Karpas-422 (cell line): ENCODE measurements around the gene SPR. TPM values are rescaled to one million over a fixed set of nuclear protein-coding genes. Genes with fewer than 3 reads are reported as not detected.
A peak's percentile ranks its signal among the peaks of the same experiment; 100 is the strongest.

Source experiments
- DNase-seq: peaks from one replicate; pipeline ENCODE4 v3.0.0-alpha.2; 2015
- H2AFZ ChIP-seq: fragments of 200-600 bp; sonication (generic); 2 replicates; pipeline ENCODE4 v1.6.1; 2014; ENCODE audit warnings: antibody characterized with exemption, low read length, mixed read lengths
- H3K27ac ChIP-seq: fragments of 200-600 bp; sonication (generic); 2 replicates; pipeline ENCODE4 v1.5.1; 2014; ENCODE audit warnings: mild to moderate bottlenecking, low read length, moderate library complexity
- H3K27me3 ChIP-seq: fragments of 200-600 bp; sonication (generic); 2 replicates; pipeline ENCODE4 v1.6.1; 2014; ENCODE audit warnings: low read length, mixed read lengths
- H3K36me3 ChIP-seq: fragments of 200-600 bp; sonication (generic); 2 replicates; pipeline ENCODE4 v1.6.1; 2014; ENCODE audit warnings: low read length, mixed read lengths; ENCODE audit not compliant: insufficient read depth
- H3K4me1 ChIP-seq: fragments of 200-600 bp; sonication (generic); 2 replicates; pipeline ENCODE4 v1.6.1; 2014; ENCODE audit warnings: mild to moderate bottlenecking, low read length, mixed read lengths
- H3K4me2 ChIP-seq: fragments of 200-600 bp; sonication (generic); 2 replicates; pipeline ENCODE4 v1.6.1; 2014; ENCODE audit warnings: low read length, low read depth, mild to moderate bottlenecking; ENCODE audit not compliant: poor library complexity, severe bottlenecking
- H3K4me3 ChIP-seq: fragments of 200-600 bp; sonication (generic); 2 replicates; pipeline ENCODE4 v1.5.1; 2014; ENCODE audit warnings: mild to moderate bottlenecking, antibody characterized with exemption, low read length, mixed read lengths
- H3K79me2 ChIP-seq: fragments of 200-600 bp; sonication (generic); 2 replicates; pipeline ENCODE4 v1.6.1; 2014; ENCODE audit warnings: mild to moderate bottlenecking, low read length, mixed read lengths
- H3K9ac ChIP-seq: fragments of 200-600 bp; sonication (generic); 2 replicates; pipeline ENCODE4 v1.6.0; 2014; ENCODE audit warnings: low read length
- H3K9me2 ChIP-seq: fragments of 200-600 bp; sonication (generic), shearing (Covaris generic); replicated peaks from 2 replicates; pipeline ENCODE4 v1.6.0; 2014; ENCODE audit warnings: mild to moderate bottlenecking, low read length, moderate library complexity; ENCODE audit not compliant: insufficient read depth
- H3K9me3 ChIP-seq: fragments of 300-700, 200-600 bp; sonication (generic); 2 replicates; pipeline ENCODE4 v1.6.1; 2014; ENCODE audit warnings: low read length, mixed read lengths
- H4K20me1 ChIP-seq: fragments of 200-600 bp; sonication (generic); 2 replicates; pipeline ENCODE4 v1.6.1; 2014; ENCODE audit warnings: mild to moderate bottlenecking, antibody characterized with exemption, low read length, low read depth; ENCODE audit not compliant: insufficient read depth
- total RNA-seq: library from RNA; depleted of rRNA; stranded (reverse); fragments of >200 nt; shearing (Covaris generic); gene quantifications from 2 replicates; pipeline ENCODE4 v1.2.3, GENCODE V29; 2014; ENCODE audit warnings: low replicate concordance; rRNA removed

SPR gene
- total RNA-seq: 1.6 TPM in 1 of 2 replicates, not detected in the other

- H3K79me2 ChIP-seq: no peaks in the 10 kb centered on the region
- DNase-seq: peak; percentile 63
- peak within 1 kb of the TSS; percentile 7; the same call in 1 of the 2 replicates for H3K4me3 ChIP-seq
- no peak within 1 kb of the TSS for H2AFZ ChIP-seq
- H3K9ac ChIP-seq: no peak within 1 kb of the TSS
- H3K27me3 ChIP-seq: no peaks in the 10 kb centered on the region
- no peak within 1 kb of the TSS for H3K27ac ChIP-seq
- no peaks in the 10 kb centered on the region for H4K20me1 ChIP-seq
- H3K9me3 ChIP-seq: no peaks in the 10 kb centered on the region
- H3K36me3 ChIP-seq: no peaks in the 10 kb centered on the region
- peak within 1 kb of the TSS; percentile 31 for H3K4me2 ChIP-seq
- H3K4me1 ChIP-seq: no peaks in the 10 kb centered on the region; the same call in 1 of the 2 replicates
- no peaks in the 10 kb centered on the region for H3K9me2 ChIP-seq
Measured at GRCh38 chr2:72887032-72887739, at the start of gene SPR. SPR (plus strand) TSS chr2:72887408; CDS start chr2:72887433, 25 bp downstream.

DNA sequence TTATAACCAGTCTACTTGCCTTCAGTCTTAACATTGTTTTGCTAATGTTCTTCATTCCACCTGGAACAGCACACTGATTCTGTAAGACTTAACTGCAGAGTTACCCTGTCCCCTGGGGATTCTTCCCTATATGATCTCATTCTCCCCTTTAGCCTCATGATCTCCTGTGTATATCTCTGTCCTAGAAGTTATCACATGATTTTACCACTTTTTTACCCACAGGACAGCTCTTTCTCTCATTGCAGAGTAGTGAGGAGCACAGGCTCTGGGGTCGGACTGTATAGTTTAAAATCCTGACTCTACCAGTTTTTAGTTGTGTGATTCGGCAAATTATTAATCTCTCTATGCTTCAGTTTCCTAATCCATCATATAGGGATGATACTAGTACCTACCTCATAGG, 47.1 kb upstream of the SPR start:
- no peaks in the 10 kb centered on the region for H4K20me1 ChIP-seq
- H3K4me2 ChIP-seq: no peak overlapping the region
- H3K4me1 ChIP-seq: no peaks in the 10 kb centered on the region
- no peak overlapping the region for H2AFZ ChIP-seq
- no peaks in the 10 kb centered on the region for H3K9me3 ChIP-seq
- H3K79me2 ChIP-seq: no peaks in the 10 kb centered on the region
- DNase-seq: no peak
- no peaks in the 10 kb centered on the region for H3K36me3 ChIP-seq
- no peak overlapping the region for H3K27ac ChIP-seq
- no peaks in the 10 kb centered on the region for H3K27me3 ChIP-seq
- no peak overlapping the region for H3K9ac ChIP-seq
- no peak overlapping the region for H3K4me3 ChIP-seq
- no peaks in the 10 kb centered on the region for H3K9me2 ChIP-seq

DNA sequence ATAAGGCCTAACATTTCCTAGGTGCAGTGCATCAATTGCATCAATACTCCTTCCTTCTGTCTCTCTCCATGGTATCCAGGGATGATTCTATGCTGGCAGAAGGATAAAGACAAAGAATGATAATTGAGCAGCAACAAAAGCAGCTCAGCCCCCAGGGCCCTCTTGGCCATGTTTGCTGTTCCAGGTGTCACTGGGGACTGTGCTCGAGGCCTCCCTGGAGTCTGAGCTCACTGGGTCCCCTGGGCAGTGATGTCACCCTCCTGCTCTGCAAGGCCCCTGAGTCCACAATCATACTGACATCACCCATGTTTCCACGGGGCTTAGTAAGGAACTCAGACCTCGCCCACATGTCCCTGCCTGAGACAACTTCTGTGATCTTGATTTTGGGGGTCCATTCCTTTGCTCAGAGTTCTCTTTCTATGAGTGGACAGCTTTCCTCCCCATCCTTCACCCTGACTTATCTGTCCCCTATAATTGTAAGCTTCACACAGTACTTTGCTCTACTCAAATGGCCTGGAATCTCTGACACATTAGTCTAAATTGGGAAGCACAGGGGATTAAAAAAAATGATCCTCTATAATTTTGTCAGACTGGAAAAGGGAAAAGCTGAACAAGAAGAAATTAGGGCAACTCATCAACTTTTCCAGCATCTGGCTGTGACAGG, 45.6 kb upstream of the SPR start:
- no peak for DNase-seq
- no peak overlapping the region for H3K4me2 ChIP-seq
- no peaks in the 10 kb centered on the region for H3K79me2 ChIP-seq
- H2AFZ ChIP-seq: no peak overlapping the region
- no peaks in the 10 kb centered on the region for H3K36me3 ChIP-seq
- no peaks in the 10 kb centered on the region for H3K27me3 ChIP-seq
- no peaks in the 10 kb centered on the region for H4K20me1 ChIP-seq
- no peaks in the 10 kb centered on the region for H3K4me1 ChIP-seq
- no peak overlapping the region for H3K27ac ChIP-seq
- no peaks in the 10 kb centered on the region for H3K9me3 ChIP-seq
- H3K9ac ChIP-seq: no peak overlapping the region
- no peak overlapping the region for H3K4me3 ChIP-seq
- H3K9me2 ChIP-seq: no peaks in the 10 kb centered on the region

DNA sequence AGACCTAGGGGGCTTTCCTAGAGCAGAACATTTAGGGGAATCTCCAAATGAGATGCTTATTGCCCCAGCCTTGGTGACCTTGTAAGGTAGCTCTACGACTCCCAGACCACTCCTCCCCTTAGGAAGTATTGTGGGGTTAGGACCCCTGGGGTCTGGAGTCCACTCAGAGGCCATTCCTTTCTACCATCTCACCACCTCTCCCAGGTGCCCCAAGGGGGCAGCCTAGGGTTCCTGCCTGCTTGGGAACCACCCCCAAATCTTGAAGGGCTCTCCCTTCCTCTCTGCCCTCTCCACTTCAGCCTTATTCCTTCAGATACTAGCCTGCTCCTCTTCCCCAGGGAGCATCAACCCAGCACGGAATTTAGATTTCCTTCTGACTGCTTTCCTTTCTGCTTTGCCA, 43.9 kb upstream of the SPR start:
- H3K79me2 ChIP-seq: no peaks in the 10 kb centered on the region
- H3K27me3 ChIP-seq: no peaks in the 10 kb centered on the region
- H3K4me1 ChIP-seq: no peaks in the 10 kb centered on the region
- no peak overlapping the region for H3K9ac ChIP-seq
- no peaks in the 10 kb centered on the region for H3K9me3 ChIP-seq
- no peak overlapping the region for H2AFZ ChIP-seq
- H3K4me2 ChIP-seq: no peak overlapping the region
- no peak overlapping the region for H3K4me3 ChIP-seq
- no peaks in the 10 kb centered on the region for H4K20me1 ChIP-seq
- no peak overlapping the region for H3K27ac ChIP-seq
- H3K36me3 ChIP-seq: no peaks in the 10 kb centered on the region
- DNase-seq: no peak
- no peaks in the 10 kb centered on the region for H3K9me2 ChIP-seq

DNA sequence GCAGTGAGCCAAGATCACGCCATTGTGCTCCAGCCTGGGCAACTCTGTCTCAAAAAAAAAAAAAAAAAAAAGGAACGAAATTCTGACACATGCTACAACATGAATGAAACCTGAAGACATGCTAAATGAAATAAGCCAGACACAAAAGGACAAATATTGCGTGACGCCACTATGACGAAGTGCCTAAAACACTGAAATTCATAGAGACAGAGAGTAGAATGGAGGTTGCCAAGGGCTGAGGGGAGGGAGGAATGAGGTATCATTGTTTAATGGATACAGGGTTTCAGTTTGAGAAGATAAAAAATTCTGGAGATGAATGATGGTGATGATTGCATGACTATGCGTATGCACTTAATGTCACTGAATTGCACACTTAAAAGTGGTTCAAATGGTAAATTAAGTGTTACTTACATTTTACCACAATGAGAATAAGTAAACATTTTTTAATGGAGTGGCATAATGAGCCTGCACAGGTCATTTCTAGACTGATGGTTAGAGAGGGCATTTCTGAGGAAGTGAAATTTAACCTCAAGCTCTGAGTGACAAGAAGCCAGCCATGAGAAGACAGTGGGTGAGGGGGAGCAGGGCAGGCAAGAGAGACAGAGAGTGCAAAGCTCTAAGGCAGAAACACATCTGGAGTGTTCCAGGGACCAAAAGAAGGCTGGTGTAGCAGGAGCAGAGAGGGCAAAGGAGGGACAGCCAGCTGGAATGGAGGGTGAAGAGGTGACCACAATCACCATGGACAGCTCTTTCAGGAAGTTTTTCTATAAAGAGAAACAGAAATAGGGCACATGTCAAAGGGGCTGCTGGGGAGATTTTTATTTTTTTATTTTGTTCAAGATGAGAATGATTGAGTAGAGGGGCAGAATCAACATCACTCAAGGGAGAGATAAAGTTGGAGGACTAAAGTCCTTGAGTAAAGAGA, 40.8 kb upstream of the SPR start:
- no peaks in the 10 kb centered on the region for H3K4me1 ChIP-seq
- no peaks in the 10 kb centered on the region for H4K20me1 ChIP-seq
- no peaks in the 10 kb centered on the region for H3K27me3 ChIP-seq
- no peak overlapping the region for H2AFZ ChIP-seq
- H3K9me3 ChIP-seq: no peaks in the 10 kb centered on the region
- no peak overlapping the region for H3K4me2 ChIP-seq
- no peak overlapping the region for H3K27ac ChIP-seq
- no peaks in the 10 kb centered on the region for H3K79me2 ChIP-seq
- H3K4me3 ChIP-seq: no peak overlapping the region
- no peaks in the 10 kb centered on the region for H3K36me3 ChIP-seq
- no peak for DNase-seq
- H3K9me2 ChIP-seq: no peaks in the 10 kb centered on the region
- no peak overlapping the region for H3K9ac ChIP-seq

- no peak for DNase-seq
- no peak overlapping the region for H3K4me2 ChIP-seq
- no peak overlapping the region for H3K27ac ChIP-seq
- H4K20me1 ChIP-seq: no peaks in the 10 kb centered on the region
- H3K9me3 ChIP-seq: no peaks in the 10 kb centered on the region
- no peaks in the 10 kb centered on the region for H3K79me2 ChIP-seq
- no peak overlapping the region for H3K9ac ChIP-seq
- H3K27me3 ChIP-seq: no peaks in the 10 kb centered on the region
- no peak overlapping the region for H3K4me3 ChIP-seq
- no peaks in the 10 kb centered on the region for H3K4me1 ChIP-seq
- no peaks in the 10 kb centered on the region for H3K36me3 ChIP-seq
- H3K9me2 ChIP-seq: no peaks in the 10 kb centered on the region
- H2AFZ ChIP-seq: no peak overlapping the region
Measured at GRCh38 chr2:72847534-72848315, 39.5 kb upstream of the SPR start.

GRCh38 chr2:72848436-72849137, 38.6 kb upstream of the SPR start:
- Histone ChIP-seq H3K4me3 (no peak overlapping the region), H3K27ac (no peak overlapping the region), H3K36me3 (no peaks in the 10 kb centered on the region), H3K9me3 (no peaks in the 10 kb centered on the region), H3K27me3 (no peaks in the 10 kb centered on the region), H3K4me1 (no peaks in the 10 kb centered on the region), H3K9me2 (no peaks in the 10 kb centered on the region), H3K4me2 (no peak overlapping the region), H3K79me2 (no peaks in the 10 kb centered on the region), H3K9ac (no peak overlapping the region), H2AFZ (no peak overlapping the region), H4K20me1 (no peaks in the 10 kb centered on the region)
- DNase-seq: no peak
